Stimulated activated CD4-positive, alpha-beta T cell treated with anti-CD3 and anti-CD28 coated beads, Interleukin-1b, Interleukin-23, amount 100 ng/mL, for 48 hours (primary cell): Measurements from ENCODE around the gene KCTD12.

Experiments
- DNase-seq: peaks from one replicate; pipeline ENCODE4 v3.0.0-alpha.2; 2020

KCTD12 gene

GRCh38 chr13:76853481-76853880 is 32.7 kb downstream of the KCTD12 start:
- no peak for DNase-seq

GRCh38 chr13:76852986-76853385 is 33.2 kb downstream of the KCTD12 start:
- no peak for DNase-seq

- DNase-seq = no peak
Observed at GRCh38 chr13:76851961-76852360, 34.2 kb downstream of the KCTD12 start.

DNA sequence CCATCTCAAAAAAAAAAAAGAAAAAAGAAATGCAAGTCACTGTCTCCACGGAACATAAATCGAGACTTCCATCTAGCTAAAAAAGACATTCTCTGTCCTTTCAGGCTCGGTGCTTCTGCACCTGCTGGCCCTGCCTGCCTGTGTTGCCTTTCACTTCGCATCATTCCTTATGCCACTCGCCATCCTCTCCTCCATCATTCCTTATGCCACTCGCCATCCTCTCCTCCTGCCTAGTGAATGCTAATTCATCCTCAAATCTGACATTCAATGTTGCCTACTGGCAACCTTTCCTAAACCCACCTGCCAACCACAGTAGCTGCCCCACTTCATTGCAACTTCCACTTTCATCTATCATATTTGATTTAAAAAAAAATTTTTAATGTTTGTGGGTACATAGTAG is 36.7 kb downstream of the KCTD12 start:
- no peak for DNase-seq

DNA sequence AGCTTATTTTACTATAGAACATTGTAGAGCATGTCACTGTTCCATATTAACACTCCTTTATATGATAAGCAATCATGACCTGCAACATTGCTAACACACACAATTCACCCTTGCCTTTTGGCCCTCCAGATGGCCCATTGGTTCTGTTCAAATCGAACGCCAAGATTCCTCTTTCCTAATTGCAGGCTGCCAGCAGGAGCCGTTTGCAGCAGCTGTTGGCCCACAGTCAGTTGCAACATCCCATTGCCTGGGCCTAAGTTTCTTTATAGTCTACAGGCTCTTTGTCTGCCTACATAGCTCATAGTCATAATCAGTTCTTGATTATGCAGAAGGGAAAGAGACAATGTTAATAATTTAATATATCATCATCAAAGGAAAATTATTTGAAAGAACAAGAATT is 37.6 kb downstream of the KCTD12 start:
- no peak for DNase-seq

DNA sequence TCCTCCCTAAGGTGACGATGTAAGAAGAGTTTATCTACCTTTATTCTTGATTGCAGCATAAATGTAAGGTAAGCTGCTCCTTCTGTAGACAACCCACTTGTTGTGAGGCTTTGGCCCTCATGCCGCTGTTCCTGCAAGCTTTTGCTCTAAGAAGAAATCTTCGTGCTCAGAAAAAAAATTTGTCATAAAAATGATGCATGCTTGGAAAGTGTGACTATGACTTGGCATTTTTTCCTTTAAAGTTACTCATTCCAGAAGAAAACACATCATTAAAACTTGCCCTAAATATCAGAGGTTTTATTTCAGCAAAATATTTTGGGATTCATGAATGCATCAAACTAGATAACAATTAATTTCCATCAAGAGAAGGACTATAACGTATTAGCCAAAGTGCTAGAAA is 39.8 kb downstream of the KCTD12 start:
- DNase-seq = no peak

DNA sequence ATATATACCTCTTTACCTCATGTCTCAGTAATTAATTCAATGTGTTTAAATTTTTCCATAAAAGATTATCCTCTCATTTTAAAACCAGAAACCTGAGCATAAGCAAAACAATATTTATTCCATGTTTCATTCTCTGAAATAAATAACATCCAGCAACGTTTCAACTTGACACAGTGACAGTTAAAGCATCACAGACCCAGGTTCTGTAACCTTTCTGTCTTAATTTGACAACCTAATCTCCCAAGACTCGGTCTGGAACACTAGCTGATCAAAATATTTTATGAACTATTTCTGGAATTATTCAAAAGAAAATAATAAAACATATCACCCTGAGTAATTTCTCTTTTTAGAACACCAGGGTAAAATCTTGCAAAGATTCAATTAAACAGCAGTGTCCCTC is 40.3 kb downstream of the KCTD12 start:
- no peak for DNase-seq

DNA sequence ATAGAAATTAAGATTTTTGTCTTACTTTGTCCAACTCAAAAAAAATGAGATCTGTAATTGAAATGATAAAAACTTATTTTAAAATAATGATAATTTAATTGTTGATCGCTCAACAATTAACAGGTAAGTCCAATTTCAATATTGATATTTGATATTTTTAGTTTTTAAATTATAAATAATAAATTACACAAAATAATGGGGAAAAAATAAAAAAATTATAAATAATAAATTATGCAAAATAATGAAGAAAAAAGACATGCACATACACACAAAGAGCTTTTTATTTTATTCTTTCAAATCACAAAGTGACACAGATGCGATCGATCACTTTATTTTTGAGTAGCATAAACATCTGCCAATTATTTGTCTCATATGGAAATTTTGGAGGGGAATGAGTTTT is 40.8 kb downstream of the KCTD12 start:
- no peak for DNase-seq

- no peak for DNase-seq
Observed at GRCh38 chr13:76837801-76838200, 48.4 kb downstream of the KCTD12 start.

DNA sequence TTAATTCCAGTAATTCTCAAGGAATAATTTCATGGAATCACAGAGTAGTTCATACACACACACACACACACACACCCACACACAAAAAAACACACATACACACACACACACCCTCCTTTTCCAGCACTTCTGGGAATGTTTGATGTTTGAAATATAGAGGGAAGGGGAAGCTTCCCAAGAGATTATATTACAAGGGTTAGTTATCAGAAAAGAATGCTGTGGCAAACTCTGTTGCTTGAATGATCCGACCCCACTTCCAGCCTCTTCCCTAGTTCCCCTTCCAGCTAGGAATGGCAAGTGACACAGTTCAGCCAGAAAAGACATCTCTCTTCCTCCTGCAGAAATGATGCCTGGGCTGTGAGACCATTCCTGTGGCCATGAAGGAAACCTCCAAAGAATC is 49.9 kb downstream of the KCTD12 start:
- DNase-seq = no peak

DNA sequence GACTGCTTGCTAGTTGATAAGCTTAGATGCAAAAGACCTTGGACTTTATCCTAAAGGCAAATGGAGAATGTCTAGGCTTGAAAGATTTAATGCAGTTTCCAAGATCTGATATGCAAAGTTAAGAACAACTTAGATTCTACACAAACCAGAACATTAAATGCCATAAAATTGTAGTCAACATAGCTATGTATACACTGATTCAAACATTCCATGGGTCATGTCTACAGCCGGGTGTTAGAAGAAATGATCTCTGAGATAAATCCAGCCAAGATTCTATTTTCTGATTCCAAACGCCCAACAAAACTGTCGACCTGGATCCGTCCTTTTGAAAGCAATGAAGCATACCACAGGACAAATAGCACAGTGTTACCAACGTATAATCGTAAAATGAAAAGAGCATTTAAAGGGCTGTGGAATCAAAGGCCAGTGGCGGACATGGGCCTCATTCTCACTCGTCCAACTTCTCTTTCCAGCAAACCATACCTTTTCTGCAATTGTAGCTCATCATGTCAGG is 52.7 kb downstream of the KCTD12 start:
- DNase-seq = no peak

- DNase-seq = no peak
Observed at GRCh38 chr13:76832258-76832988, 53.8 kb downstream of the KCTD12 start.

DNA sequence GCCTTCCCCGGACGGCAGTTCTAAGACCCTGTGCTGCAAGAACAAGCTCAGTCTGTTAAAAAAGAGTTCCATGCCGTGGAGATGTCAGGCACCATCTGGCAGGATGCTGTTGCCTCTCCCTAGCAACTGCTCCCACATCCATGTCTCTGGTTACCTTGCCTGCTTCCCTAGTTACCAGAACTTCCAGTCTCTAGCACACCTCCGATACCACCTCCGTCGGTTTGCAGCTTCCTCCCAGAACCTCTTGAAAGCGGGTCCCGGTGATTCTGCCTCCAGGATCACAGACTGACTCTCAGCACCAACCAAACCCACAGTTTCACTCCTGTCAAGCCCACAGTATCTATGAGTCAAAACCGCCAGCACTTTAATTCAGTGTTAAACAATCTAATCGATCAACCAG is 55.4 kb downstream of the KCTD12 start:
- no peak for DNase-seq
